ENCODE measurements around the gene TTC28.

TTC28 gene

DNA sequence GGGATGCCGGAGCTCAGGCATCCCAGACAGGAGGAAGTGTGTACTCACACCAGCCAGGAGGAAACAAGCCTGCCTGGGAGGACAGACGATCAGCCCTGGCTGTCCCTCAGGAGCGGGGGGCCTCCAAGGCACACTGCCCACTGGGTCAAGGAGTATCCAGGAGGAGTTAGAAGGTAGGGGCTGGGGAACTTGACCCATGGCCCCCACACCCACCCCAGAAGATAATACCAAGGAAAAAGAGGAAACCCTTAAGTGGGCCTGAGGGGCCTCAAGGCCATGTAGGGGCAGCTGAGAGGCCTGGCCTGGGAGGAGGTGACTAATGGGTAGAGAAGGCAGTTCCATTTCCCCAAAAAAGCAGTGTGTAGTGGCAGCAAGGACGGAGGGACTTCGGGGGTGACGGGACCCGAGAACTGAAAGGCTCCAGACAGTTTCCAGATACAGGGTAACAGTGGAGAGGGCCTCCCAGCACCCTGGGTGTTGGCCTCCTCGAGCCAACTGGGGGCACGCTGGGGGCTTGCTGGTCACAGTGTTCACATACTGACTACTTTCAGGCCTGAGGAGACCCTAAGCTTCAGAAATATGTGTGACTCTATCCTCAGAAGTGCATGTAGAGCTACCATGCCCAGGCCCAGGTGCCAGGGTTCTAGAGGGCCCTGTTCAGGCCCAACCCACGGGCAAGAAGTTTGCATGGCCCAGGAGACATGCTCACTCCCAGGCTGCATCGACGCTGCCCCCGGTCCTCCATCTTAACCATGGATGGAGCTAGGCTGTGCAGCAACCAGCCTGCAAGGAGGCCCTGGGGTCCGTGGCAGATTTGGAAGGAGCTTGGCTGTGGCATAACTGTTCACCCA is 684.9 kb downstream of the TTC28 start:
- Histone ChIP-seq H3K9me2 (replicated peaks; ENCODE audit: insufficient read depth, low read length) (no peaks in the 10 kb centered on the region), H3K27me3 (ENCODE audit: low read length) (no peaks in the 10 kb centered on the region), H3K27ac (ENCODE audit: low read depth, low read length) (no peak overlapping the region), H3K36me3 (ENCODE audit: low read length) (no peaks in the 10 kb centered on the region), H3K4me3 (ENCODE audit: insufficient read depth, low read length, poor library complexity, severe bottlenecking) (no peak overlapping the region), H3K79me2 (ENCODE audit: insufficient read depth, low read length) (no peaks in the 10 kb centered on the region), H4K20me1 (ENCODE audit: low read depth, low read length) (no peaks in the 10 kb centered on the region), H3F3A (ENCODE audit: insufficient read depth) (no peaks in the 10 kb centered on the region), H3K9ac (ENCODE audit: low read length) (no peak overlapping the region), H3K9me3 (ENCODE audit: insufficient read depth, low read length) (no peaks in the 10 kb centered on the region), H3K4me2 (ENCODE audit: low read depth, low read length, poor library complexity, severe bottlenecking) (no peak overlapping the region), H2AFZ (ENCODE audit: low read depth, low read length, severe bottlenecking) (no peak overlapping the region)
- TF ChIP-seq EZH2phosphoT487 (conservative IDR thresholded peaks at IDR 0.05; ENCODE audit: low read length): no peak
- TF ChIP-seq, protein P1, sequence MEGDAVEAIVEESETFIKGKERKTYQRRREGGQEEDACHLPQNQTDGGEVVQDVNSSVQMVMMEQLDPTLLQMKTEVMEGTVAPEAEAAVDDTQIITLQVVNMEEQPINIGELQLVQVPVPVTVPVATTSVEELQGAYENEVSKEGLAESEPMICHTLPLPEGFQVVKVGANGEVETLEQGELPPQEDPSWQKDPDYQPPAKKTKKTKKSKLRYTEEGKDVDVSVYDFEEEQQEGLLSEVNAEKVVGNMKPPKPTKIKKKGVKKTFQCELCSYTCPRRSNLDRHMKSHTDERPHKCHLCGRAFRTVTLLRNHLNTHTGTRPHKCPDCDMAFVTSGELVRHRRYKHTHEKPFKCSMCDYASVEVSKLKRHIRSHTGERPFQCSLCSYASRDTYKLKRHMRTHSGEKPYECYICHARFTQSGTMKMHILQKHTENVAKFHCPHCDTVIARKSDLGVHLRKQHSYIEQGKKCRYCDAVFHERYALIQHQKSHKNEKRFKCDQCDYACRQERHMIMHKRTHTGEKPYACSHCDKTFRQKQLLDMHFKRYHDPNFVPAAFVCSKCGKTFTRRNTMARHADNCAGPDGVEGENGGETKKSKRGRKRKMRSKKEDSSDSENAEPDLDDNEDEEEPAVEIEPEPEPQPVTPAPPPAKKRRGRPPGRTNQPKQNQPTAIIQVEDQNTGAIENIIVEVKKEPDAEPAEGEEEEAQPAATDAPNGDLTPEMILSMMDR (IDR thresholded peaks at IDR 0.05; ENCODE audit: insufficient read depth, low read length, poor library complexity, severe bottlenecking): no peak

DNA sequence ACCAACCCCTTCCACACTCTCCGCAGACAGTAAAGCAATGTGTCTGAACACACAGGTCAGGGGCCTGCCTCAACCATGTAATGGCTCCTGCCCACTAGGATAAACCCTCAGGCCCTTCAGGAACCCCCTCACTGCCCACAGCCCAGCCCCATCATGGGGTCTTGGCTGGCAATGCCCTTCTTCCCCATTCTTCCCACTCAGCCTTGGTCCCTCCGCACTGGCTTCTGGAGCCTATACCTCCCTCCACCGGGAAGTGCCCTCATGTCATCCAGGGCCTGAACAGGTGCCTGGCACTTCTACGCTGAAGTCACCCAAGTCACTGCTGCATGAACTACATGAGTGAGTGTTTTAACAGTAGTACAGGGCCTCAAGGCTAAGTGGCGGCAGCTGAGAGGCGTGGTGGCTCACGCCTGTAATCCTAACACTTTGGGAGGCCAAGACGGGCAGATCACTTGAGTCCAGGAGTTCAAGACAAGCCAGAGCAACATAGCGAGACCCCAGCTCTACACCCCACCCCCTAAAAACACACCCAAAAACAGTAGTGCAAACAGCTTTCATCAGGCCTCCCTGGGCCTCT is 685.8 kb downstream of the TTC28 start:
- H3K36me3 ChIP-seq (ENCODE audit: low read length): no peaks in the 10 kb centered on the region
- H3K9me3 ChIP-seq (ENCODE audit: insufficient read depth, low read length): no peaks in the 10 kb centered on the region
- no peak overlapping the region for H3K9ac ChIP-seq (ENCODE audit: low read length)
- no peaks in the 10 kb centered on the region for H4K20me1 ChIP-seq (ENCODE audit: low read depth, low read length)
- TF ChIP-seq, protein P1 (IDR thresholded peaks at IDR 0.05; ENCODE audit: insufficient read depth, low read length, poor library complexity, severe bottlenecking): no peak
- TF ChIP-seq EZH2phosphoT487 (conservative IDR thresholded peaks at IDR 0.05; ENCODE audit: low read length): no peak
- no peak overlapping the region for H3K4me2 ChIP-seq (ENCODE audit: low read depth, low read length, poor library complexity, severe bottlenecking)
- H3K27ac ChIP-seq (ENCODE audit: low read depth, low read length): no peak overlapping the region
- H3F3A ChIP-seq (ENCODE audit: insufficient read depth): no peaks in the 10 kb centered on the region
- H3K27me3 ChIP-seq (ENCODE audit: low read length): no peaks in the 10 kb centered on the region
- no peaks in the 10 kb centered on the region for H3K9me2 ChIP-seq (replicated peaks; ENCODE audit: insufficient read depth, low read length)
- H3K79me2 ChIP-seq (ENCODE audit: insufficient read depth, low read length): no peaks in the 10 kb centered on the region
- no peak overlapping the region for H2AFZ ChIP-seq (ENCODE audit: low read depth, low read length, severe bottlenecking)
- no peak overlapping the region for H3K4me3 ChIP-seq (ENCODE audit: insufficient read depth, low read length, poor library complexity, severe bottlenecking)

DNA sequence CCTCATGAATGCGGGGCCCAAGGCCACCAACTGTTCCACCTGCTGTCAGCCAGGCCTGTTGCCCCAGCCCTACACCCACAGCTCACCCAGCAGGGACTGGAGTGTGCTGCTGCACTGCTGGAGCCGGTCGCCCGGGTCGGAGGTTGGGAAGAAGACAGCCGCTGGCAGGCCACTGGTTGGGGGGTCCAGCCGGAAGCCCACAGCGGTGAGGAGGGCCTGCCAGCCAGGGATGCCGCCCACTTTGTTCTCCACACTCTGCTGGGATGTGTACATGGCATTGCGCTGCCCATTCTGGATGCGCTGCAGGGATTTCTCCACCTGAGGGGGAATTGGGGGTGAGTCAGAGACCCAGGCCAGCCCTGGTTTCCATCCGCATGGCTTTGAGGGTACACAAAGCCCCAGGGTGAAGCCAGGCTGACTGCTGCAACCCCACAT is 686.4 kb downstream of the TTC28 start:
- H3K79me2 ChIP-seq (ENCODE audit: insufficient read depth, low read length): no peaks in the 10 kb centered on the region
- H4K20me1 ChIP-seq (ENCODE audit: low read depth, low read length): no peaks in the 10 kb centered on the region
- H3F3A ChIP-seq (ENCODE audit: insufficient read depth): no peaks in the 10 kb centered on the region
- no peaks in the 10 kb centered on the region for H3K9me3 ChIP-seq (ENCODE audit: insufficient read depth, low read length)
- H3K27ac ChIP-seq (ENCODE audit: low read depth, low read length): no peak overlapping the region
- TF ChIP-seq, protein P1 (IDR thresholded peaks at IDR 0.05; ENCODE audit: insufficient read depth, low read length, poor library complexity, severe bottlenecking): no peak
- TF ChIP-seq EZH2phosphoT487 (conservative IDR thresholded peaks at IDR 0.05; ENCODE audit: low read length): no peak
- H3K36me3 ChIP-seq (ENCODE audit: low read length): no peaks in the 10 kb centered on the region
- H3K9me2 ChIP-seq (replicated peaks; ENCODE audit: insufficient read depth, low read length): no peaks in the 10 kb centered on the region
- no peak overlapping the region for H3K4me3 ChIP-seq (ENCODE audit: insufficient read depth, low read length, poor library complexity, severe bottlenecking)
- H3K9ac ChIP-seq (ENCODE audit: low read length): no peak overlapping the region
- H2AFZ ChIP-seq (ENCODE audit: low read depth, low read length, severe bottlenecking): no peak overlapping the region
- no peaks in the 10 kb centered on the region for H3K27me3 ChIP-seq (ENCODE audit: low read length)
- no peak overlapping the region for H3K4me2 ChIP-seq (ENCODE audit: low read depth, low read length, poor library complexity, severe bottlenecking)

Measured in SU-DHL-6 (cell line).